ENCODE measurements around the gene HLA-DMA. TPM values are rescaled to one million over a fixed set of nuclear protein-coding genes. Genes with fewer than 3 reads are reported as not detected.

HLA-DMA gene
- total and polyA plus RNA-seq, 4 donors, result 6.2 to 15.1 (median 8.9) TPM

DNA sequence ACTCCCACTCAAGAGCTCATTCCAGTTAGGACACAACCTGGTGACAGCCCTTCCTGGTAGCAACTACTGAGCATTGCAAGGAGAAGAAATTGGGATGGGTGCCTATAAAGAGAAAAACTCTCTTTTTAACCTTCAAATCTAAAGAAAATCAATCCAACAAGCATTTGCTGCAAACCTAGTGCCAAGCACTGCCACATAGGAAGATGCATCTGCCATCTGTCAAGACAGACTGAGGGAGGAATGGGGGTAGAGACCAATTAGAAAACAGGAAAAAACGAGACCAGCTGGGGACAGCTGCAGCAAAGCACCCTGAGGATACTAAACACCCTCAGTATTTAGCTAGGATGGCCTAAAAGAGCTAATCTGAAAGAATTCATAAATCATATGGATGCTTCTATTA lies 39.9 kb downstream of the HLA-DMA start:
- no peaks in the 10 kb centered on the region for H3K4me1 ChIP-seq (ENCODE audit: control insufficient read depth in 4 of 4, insufficient read depth in 4 of 4, low read length in 3 of 4)
- no peak for TF ChIP-seq JUND (IDR thresholded peaks at IDR 0.05)
- H3K36me3 ChIP-seq (ENCODE audit: control insufficient read depth in 4 of 4, insufficient read depth in 3 of 4, low read depth in 1 of 4, low read length in 3 of 4), result no peaks in the 10 kb centered on the region
- H3K27ac ChIP-seq (ENCODE audit: low read depth in 1 of 2, low read length in 2 of 2), result no peak overlapping the region
- H3K4me3 ChIP-seq (ENCODE audit: low read depth in 1 of 3, low read length in 3 of 3), result no peak overlapping the region
- no peak for DNase-seq (ENCODE audit: low spot score)
- peaks cover 0 to 6% (median 0%) of the 10 kb centered on the region in 4 donors for H3K27me3 ChIP-seq (ENCODE audit: control insufficient read depth in 4 of 4, insufficient read depth in 4 of 4, low read length in 3 of 4)
- H3K9me3 ChIP-seq (ENCODE audit: control insufficient read depth in 4 of 4, low read length in 3 of 4), result no peaks in the 10 kb centered on the region
- H3K9ac ChIP-seq (ENCODE audit: low read depth in 1 of 2, low read length in 2 of 2), result no peak overlapping the region
- WGBS, result 62% methylated on average over 1 of the region's 1 CpG

- H3K27ac ChIP-seq (ENCODE audit: low read depth in 1 of 2, low read length in 2 of 2), result no peak overlapping the region
- no peak overlapping the region for H3K9ac ChIP-seq (ENCODE audit: low read depth in 1 of 2, low read length in 2 of 2)
- H3K36me3 ChIP-seq (ENCODE audit: control insufficient read depth in 4 of 4, insufficient read depth in 3 of 4, low read depth in 1 of 4, low read length in 3 of 4), result no peaks in the 10 kb centered on the region
- no peak overlapping the region for H3K4me3 ChIP-seq (ENCODE audit: low read depth in 1 of 3, low read length in 3 of 3)
- DNase-seq (ENCODE audit: low spot score), result no peak
- H3K4me1 ChIP-seq (ENCODE audit: control insufficient read depth in 4 of 4, insufficient read depth in 4 of 4, low read length in 3 of 4), result peaks cover 0 to under 1% (median 0%) of the 10 kb centered on the region in 4 donors
- WGBS, result 80% methylated on average over 2 of the region's 2 CpGs
- H3K9me3 ChIP-seq (ENCODE audit: control insufficient read depth in 4 of 4, low read length in 3 of 4), result no peaks in the 10 kb centered on the region
- TF ChIP-seq, protein P1, sequence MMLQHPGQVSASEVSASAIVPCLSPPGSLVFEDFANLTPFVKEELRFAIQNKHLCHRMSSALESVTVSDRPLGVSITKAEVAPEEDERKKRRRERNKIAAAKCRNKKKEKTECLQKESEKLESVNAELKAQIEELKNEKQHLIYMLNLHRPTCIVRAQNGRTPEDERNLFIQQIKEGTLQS (IDR thresholded peaks at IDR 0.05), result no peak
- TF ChIP-seq TAF1 (conservative IDR thresholded peaks at IDR 0.05), result no peak
- H3K27me3 ChIP-seq (ENCODE audit: control insufficient read depth in 4 of 4, insufficient read depth in 4 of 4, low read length in 3 of 4), result peaks cover 0 to 6% (median 0%) of the 10 kb centered on the region in 4 donors
Observed at GRCh38 chr6:32908897-32909296, 44.0 kb downstream of the HLA-DMA start.

DNA sequence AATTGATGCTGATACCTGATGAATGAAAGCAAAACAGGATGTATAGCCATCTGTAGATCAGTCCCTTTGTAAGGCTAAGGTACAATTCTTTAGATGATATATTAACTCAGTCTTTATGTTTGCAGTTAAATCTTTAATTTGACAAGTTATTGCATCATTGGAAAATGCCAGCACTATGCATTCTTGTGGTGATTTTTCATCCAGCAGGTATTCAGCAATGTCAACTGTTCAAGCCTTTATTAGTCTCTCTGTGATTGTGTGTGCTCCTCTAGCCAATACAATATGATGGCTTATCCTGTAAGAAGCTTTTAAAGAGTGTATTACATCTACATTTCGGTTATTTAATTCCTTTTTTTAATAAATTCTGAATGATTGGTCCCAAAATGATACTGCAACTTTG lies 46.4 kb downstream of the HLA-DMA start:
- no peak for TF ChIP-seq CTCF (IDR thresholded peaks at IDR 0.05; ENCODE audit: low read depth, low read length, missing input control)
- TF ChIP-seq YY1 (IDR thresholded peaks at IDR 0.05), result no peak
- TF ChIP-seq HNF4G (IDR thresholded peaks at IDR 0.05), result no peak
- no peak for TF ChIP-seq NR2F2 (IDR thresholded peaks at IDR 0.05)
- TF ChIP-seq FOXA1 (IDR thresholded peaks at IDR 0.05), result no peak
- no peak for TF ChIP-seq EGR1 (IDR thresholded peaks at IDR 0.05; ENCODE audit: low read depth in 2 of 2)
- TF ChIP-seq GABPA (IDR thresholded peaks at IDR 0.05 in 1 of 2, conservative IDR thresholded peaks at IDR 0.05 in 1 of 2), result no peak
- TF ChIP-seq, protein P2, sequence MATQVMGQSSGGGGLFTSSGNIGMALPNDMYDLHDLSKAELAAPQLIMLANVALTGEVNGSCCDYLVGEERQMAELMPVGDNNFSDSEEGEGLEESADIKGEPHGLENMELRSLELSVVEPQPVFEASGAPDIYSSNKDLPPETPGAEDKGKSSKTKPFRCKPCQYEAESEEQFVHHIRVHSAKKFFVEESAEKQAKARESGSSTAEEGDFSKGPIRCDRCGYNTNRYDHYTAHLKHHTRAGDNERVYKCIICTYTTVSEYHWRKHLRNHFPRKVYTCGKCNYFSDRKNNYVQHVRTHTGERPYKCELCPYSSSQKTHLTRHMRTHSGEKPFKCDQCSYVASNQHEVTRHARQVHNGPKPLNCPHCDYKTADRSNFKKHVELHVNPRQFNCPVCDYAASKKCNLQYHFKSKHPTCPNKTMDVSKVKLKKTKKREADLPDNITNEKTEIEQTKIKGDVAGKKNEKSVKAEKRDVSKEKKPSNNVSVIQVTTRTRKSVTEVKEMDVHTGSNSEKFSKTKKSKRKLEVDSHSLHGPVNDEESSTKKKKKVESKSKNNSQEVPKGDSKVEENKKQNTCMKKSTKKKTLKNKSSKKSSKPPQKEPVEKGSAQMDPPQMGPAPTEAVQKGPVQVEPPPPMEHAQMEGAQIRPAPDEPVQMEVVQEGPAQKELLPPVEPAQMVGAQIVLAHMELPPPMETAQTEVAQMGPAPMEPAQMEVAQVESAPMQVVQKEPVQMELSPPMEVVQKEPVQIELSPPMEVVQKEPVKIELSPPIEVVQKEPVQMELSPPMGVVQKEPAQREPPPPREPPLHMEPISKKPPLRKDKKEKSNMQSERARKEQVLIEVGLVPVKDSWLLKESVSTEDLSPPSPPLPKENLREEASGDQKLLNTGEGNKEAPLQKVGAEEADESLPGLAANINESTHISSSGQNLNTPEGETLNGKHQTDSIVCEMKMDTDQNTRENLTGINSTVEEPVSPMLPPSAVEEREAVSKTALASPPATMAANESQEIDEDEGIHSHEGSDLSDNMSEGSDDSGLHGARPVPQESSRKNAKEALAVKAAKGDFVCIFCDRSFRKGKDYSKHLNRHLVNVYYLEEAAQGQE (IDR thresholded peaks at IDR 0.05), result no peak
- no peak for TF ChIP-seq RXRA (IDR thresholded peaks at IDR 0.05)
- no peak for TF ChIP-seq ZBTB33 (IDR thresholded peaks at IDR 0.05)
- TF ChIP-seq, protein P1 (IDR thresholded peaks at IDR 0.05), result no peak
- no peak for TF ChIP-seq TAF1 (conservative IDR thresholded peaks at IDR 0.05)
- TF ChIP-seq SP1 (IDR thresholded peaks at IDR 0.05), result no peak
- no peak for TF ChIP-seq FOXA2 (IDR thresholded peaks at IDR 0.05)
- no peak for TF ChIP-seq HNF4A (conservative IDR thresholded peaks at IDR 0.05)
- TF ChIP-seq JUND (IDR thresholded peaks at IDR 0.05), result no peak
- no peak for TF ChIP-seq RAD21 (IDR thresholded peaks at IDR 0.05)
- TF ChIP-seq, protein P3, sequence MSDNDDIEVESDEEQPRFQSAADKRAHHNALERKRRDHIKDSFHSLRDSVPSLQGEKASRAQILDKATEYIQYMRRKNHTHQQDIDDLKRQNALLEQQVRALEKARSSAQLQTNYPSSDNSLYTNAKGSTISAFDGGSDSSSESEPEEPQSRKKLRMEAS (IDR thresholded peaks at IDR 0.05), result no peak
- no peak overlapping the region for H3K27ac ChIP-seq (ENCODE audit: low read depth in 1 of 2, low read length in 2 of 2)

More for the DNA sequence above, 46.4 kb downstream of the HLA-DMA start:
- Histone ChIP-seq H3K4me3 (ENCODE audit: low read depth in 1 of 3, low read length in 3 of 3) (no peak overlapping the region), H3K36me3 (ENCODE audit: control insufficient read depth in 4 of 4, insufficient read depth in 3 of 4, low read depth in 1 of 4, low read length in 3 of 4) (no peaks in the 10 kb centered on the region), H3K4me1 (ENCODE audit: control insufficient read depth in 4 of 4, insufficient read depth in 4 of 4, low read length in 3 of 4) (peaks cover 0 to 2% (median 0%) of the 10 kb centered on the region in 4 donors), H3K27me3 (ENCODE audit: control insufficient read depth in 4 of 4, insufficient read depth in 4 of 4, low read length in 3 of 4) (no peaks in the 10 kb centered on the region), H3K9ac (ENCODE audit: low read depth in 1 of 2, low read length in 2 of 2) (no peak overlapping the region), H3K9me3 (ENCODE audit: control insufficient read depth in 4 of 4, low read length in 3 of 4) (no peaks in the 10 kb centered on the region)
- WGBS, result 60% methylated on average over 1 of the region's 1 CpG
- DNase-seq (ENCODE audit: low spot score), result no peak

Measured in liver (tissue), 9 donors.